ENCODE data around the gene ABI3. TPM values are rescaled to one million over a fixed set of nuclear protein-coding genes. Genes with fewer than 3 reads are reported as not detected.

The ABI3 gene
- total RNA-seq, 1 donor from 2014 or later = 73.2 TPM

GRCh38 chr17:49224198-49224996 lies 13.9 kb downstream of the ABI3 start:
- intact Hi-C loops (cut with micrococcal nuclease) = no loop called here

- intact Hi-C loops (cut with micrococcal nuclease) = no loop called here
Observed at GRCh38 chr17:49224997-49225337, 14.5 kb downstream of the ABI3 start.

GRCh38 chr17:49225554-49226236 lies 15.2 kb downstream of the ABI3 start:
- intact Hi-C loops (cut with micrococcal nuclease) = no loop called here

GRCh38 chr17:49226771-49227435 lies 16.4 kb downstream of the ABI3 start:
- intact Hi-C loops (cut with micrococcal nuclease) = loop anchor here (1.0 kb wide), 4 partner anchors 9 to 47 kb away; partner anchors contain the start of genes ABI3 and GNGT2

GRCh38 chr17:49227436-49228261 lies 17.1 kb downstream of the ABI3 start:
- intact Hi-C loops (cut with micrococcal nuclease) = loop anchor here (1.0 kb wide), 4 partner anchors 9 to 47 kb away; partner anchors contain the start of genes ABI3 and GNGT2

GRCh38 chr17:49229076-49229804 lies 18.7 kb downstream of the ABI3 start:
- intact Hi-C loops (cut with micrococcal nuclease) = no loop called here

GRCh38 chr17:49229805-49230600 lies 19.5 kb downstream of the ABI3 start:
- intact Hi-C loops (cut with micrococcal nuclease) = loop anchor here (2.0 kb wide), 1 partner anchor 165 kb away; no protein-coding TSS in a partner anchor

- intact Hi-C loops (cut with micrococcal nuclease) = loop anchor here (2.0 kb wide), 1 partner anchor 164 kb away; no protein-coding TSS in a partner anchor
Observed at GRCh38 chr17:49230636-49231562, 20.4 kb downstream of the ABI3 start, which contains the start of gene PHOSPHO1. Gene PHOSPHO1 (minus strand): TSS chr17:49230787. CDS start chr17:49226691, 4,096 bp downstream.

GRCh38 chr17:49231563-49231894 lies 21.0 kb downstream of the ABI3 start:
- intact Hi-C loops (cut with micrococcal nuclease) = loop anchor here (2.0 kb wide), 1 partner anchor 163 kb away; no protein-coding TSS in a partner anchor

- intact Hi-C loops (cut with micrococcal nuclease) = no loop called here
Observed at GRCh38 chr17:49234509-49235080, 24.1 kb downstream of the ABI3 start.

GRCh38 chr17:49235896-49236295 lies 25.4 kb downstream of the ABI3 start:
- intact Hi-C loops (cut with micrococcal nuclease) = no loop called here

GRCh38 chr17:49239963-49240362 lies 29.5 kb downstream of the ABI3 start:
- intact Hi-C loops (cut with micrococcal nuclease) = no loop called here

- intact Hi-C loops (cut with micrococcal nuclease) = no loop called here
Observed at GRCh38 chr17:49240619-49241018, 30.1 kb downstream of the ABI3 start.

- intact Hi-C loops (cut with micrococcal nuclease) = no loop called here
Observed at GRCh38 chr17:49241040-49241439, 30.5 kb downstream of the ABI3 start.

GRCh38 chr17:49241692-49242397 lies 31.3 kb downstream of the ABI3 start:
- intact Hi-C loops (cut with micrococcal nuclease) = no loop called here

GRCh38 chr17:49242813-49243212 lies 32.3 kb downstream of the ABI3 start:
- intact Hi-C loops (cut with micrococcal nuclease) = no loop called here

GRCh38 chr17:49244839-49245238 lies 34.3 kb downstream of the ABI3 start:
- intact Hi-C loops (cut with micrococcal nuclease) = no loop called here
